Activated CD8-positive, alpha-beta memory T cell treated with anti-CD3 and anti-CD28 coated beads for 24 hours (primary cell): ENCODE data around the gene TRAF5.
"Not testable (repeated sequence)": the region's sequence is repeated elsewhere in the genome, so short reads cannot be mapped to it uniquely, and the experiment has no call there.

ENCODE experiments used
- DNase-seq: peaks from one replicate; pipeline ENCODE4 v3.0.0-alpha.2; 2020

The TRAF5 gene

DNA sequence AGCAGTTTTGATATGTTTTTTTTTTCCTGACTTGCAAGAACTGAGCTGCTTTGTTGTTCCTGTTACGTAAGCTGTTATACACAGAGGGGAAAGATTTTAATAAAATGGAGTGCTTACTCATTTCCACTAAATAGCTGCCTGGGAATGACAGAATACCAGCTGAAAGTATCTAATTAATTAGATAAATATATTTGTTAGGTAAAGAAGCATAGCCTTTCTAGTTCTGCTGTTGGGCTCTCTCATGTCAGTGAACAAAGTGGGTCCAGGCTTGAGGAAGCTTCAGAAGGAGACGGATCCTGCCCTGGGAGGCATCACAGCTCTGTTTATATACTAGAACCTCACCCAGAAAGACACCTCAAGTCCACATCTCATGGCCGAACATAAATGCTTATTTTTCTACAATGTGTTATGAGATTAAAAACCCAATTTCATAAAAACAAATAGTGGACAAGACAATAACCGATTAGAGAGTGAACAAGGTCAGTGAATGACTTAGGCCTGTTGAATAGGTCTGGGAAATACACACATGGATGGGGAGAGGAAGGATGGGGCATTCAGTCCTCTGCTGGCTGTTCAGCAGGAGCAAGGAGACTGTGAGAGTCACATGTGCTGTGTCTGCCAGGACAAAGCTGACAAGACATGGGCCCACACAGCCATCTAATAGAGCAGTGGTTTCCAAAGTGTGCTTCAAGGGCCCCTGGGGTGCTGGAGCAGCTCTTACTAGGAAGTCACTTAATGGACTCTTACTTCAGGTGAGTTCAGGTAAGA lies 20.6 kb downstream of the TRAF5 start:
- DNase-seq = no peak

DNA sequence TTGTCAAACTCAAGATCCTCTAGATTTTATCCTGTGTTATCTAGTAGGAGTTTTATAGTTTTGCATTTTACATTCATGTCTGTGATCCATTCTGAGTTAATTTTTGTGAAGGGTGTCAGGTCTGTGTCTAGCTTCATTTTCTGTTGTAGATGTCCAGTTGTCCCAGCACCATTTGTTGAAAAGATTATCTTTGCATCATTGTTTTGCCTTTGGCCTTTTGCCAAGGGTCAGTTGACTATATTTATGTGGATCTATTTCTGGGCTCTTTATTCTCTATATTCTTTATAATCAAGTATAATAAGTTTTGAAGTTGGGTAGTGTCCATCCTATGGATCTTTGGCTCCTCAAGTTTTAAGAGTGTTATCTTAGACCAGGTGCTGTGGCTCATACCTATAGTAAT lies 21.9 kb downstream of the TRAF5 start:
- no peak for DNase-seq

DNA sequence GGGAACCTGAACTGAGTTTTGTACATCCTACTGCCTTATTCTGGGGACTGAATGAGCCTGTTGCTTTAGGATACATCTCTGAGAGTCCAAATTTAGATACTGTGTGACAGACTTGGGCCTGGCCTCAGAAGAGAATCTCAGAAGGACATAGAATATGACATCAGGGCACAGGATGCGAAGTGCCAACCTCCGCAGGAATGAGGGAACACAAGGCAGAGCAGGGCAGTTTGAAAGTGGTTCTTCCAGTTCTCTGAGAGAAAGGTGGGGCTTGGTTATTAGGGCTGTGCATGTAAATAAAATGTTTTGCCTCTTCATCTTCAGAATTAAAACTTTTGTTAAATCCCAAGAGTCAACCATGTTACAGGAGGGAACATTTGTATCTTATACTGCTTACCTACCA lies 23.1 kb downstream of the TRAF5 start:
- DNase-seq = no peak

DNA sequence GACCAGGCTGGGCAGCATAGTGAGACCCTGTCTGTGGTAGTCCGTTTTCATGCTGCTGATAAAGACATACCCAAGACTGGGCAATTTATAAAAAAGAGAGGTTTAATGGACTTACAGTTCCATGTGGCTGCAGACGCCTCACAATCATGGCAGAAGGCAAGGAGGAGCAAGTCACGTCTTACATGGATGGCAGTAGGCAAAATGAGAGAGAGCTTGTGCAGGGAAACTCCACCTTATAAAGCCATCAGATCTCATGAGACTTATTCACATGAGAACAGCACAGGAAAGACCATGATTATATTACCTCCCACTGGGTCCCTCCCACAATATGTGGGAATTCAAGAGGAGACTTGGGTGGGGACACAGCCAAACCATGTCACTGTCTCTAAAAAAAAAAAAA lies 25.4 kb downstream of the TRAF5 start:
- DNase-seq = not testable (repeated sequence)

DNA sequence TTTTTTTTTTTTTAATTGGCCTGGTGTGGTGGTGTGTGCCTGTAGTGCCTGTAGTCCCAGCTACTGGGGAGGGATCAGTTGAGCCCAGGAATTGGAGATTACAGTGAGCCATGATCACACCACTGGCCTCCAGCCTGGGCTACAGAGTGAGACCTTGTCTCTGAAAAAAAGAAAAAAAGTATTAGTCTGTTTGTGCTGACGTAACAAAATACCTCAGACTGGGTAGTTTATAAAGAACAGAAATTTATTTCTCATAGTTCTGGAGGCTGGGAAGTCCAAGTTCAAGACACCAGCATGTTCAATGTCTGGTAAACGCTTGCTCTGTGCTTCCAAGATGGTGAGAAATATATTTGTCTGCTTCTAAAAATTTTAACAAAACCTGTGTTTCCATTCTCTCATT lies 25.8 kb downstream of the TRAF5 start:
- no peak for DNase-seq

DNA sequence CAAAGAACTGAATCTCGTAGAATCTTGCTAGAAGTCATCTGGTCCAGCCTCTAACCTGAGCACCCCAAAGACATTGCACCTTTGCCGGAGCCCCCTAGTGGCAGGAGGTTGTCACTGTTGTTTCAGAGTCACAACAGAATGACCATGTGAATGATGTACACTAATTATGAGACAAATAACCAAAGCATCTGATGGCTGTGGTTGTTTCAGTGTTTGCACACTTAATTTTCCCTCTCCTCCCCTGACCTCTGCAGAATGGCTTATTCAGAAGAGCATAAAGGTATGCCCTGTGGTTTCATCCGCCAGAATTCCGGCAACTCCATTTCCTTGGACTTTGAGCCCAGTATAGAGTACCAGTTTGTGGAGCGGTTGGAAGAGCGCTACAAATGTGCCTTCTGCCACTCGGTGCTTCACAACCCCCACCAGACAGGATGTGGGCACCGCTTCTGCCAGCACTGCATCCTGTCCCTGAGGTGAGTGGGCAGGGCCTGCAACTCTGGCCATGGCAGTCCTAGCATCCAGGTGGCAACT lies 26.4 kb downstream of the TRAF5 start:
- DNase-seq = peak; percentile 79

DNA sequence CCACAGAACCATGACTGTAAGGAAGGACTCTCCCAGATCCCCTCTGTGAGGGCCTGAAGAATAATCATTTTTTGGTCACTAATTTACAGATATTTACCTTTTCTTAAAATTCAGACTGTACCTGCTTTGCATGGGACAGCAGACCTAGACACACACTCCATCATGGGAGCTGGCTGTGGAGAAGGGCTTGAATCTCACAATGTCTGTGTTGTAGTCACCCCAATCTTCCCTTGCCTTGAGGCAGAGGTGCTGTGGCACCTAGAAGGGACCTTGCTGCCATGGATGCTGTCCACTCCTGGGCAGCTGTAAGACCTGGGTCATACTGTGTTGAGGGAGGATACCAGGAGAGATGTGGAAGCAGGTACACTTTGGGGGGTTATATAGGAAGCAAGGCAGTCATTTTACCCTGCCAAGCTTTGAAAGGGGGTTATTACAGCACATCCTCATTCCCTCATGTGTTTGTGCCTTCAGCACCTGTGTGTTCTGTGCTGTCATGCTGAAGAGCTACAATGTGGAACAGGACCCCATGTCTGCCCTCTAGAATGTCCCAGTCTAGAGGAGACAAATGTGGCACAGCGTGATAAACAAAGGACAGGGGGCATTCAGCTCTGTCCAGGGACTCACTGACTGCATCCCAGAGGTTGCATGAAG lies 27.1 kb downstream of the TRAF5 start:
- no peak for DNase-seq

- DNase-seq = no peak
These were observed 29.2 kb downstream of the TRAF5 start for GRCh38 chr1:211355873-211356272.

DNA sequence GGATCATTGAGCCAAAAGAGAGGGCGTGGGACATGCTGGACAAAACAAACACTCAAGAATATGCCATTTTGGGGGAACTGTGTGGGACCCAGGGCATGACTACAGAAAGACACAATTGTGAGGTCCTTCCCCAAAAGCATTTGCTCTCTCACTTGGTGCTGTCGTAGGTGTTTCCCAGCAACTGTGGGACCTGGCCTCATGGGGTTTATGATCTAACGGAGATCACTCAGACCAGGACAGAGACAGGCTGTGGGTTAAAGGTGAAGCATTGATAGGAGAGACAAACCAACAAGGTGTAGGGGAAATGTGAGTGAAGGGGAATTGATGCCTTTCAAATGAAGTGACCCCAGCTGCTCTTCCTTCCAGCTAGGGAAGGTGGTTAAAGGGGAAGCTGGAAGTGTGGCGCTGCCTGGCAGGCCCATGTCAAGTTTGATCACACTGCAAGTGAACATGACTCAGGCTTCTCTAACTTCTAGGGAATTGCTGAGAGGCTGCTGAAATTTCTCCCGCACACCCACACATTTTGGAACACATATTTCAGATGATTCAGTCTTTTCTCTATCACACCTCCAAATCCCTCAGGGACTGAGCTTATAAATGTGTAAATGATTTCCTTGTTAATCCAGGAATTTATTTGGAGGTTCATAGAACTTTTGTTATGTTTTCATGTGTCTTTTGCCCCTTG lies 30.2 kb downstream of the TRAF5 start:
- no peak for DNase-seq

- no peak for DNase-seq
These were observed 32.1 kb downstream of the TRAF5 start for GRCh38 chr1:211358685-211359084.

DNA sequence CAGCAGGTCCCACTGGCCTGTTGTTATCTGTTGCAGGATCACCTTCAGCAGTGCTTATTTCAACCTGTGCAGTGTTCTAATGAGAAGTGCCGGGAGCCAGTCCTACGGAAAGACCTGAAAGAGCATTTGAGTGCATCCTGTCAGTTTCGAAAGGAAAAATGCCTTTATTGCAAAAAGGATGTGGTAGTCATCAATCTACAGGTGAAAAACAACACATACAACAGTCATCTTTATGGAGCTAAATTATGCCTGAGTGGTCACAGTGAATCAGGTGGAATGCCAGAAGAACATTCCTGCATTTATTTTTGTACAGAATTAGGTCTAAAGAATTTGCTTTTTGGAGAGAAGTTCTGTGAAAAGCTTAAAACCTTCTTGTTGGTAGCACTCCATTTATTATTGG lies 33.2 kb downstream of the TRAF5 start:
- no peak for DNase-seq

DNA sequence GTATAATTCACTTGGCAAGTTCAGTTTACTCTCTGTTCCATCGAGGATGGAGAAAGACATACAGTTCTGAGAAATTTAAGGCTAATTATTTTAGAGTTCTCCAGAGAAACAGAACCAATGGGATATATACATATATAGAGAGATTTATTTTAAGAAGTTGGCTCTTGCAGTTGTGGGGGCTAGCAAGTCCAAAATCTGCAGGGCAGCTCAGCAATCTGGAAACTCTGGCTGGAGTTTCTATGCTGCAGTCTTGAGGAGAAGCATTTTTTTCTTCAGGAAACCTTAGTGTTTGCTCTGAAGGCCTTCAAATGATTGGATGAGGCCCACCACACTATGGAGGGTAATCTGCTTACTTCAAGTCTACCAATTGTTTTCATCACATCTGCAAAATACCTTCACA lies 34.6 kb downstream of the TRAF5 start:
- DNase-seq = no peak

GRCh38 chr1:211369640-211370039 lies 43.0 kb downstream of the TRAF5 start:
- no peak for DNase-seq

DNA sequence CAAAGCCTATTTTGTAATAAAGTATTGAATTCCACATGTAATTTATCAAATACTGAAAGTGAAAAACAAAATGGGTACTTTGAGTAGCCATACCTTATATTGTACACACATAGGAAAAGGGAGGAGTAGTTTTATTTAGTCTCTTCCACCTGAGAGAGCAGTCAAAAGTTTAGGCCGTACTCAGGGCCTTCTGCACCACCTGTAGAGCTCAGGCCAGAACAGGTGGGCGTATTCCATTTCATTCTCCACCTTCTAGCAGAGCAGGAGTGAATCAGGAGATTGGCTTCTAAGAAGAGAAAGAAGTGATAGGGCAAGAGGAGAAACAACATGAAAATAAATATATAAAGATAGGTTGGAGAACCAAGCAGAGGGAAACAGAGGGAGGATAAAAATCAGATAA lies 44.0 kb downstream of the TRAF5 start:
- DNase-seq = no peak

GRCh38 chr1:211371406-211372105 lies 44.9 kb downstream of the TRAF5 start:
- DNase-seq = no peak

GRCh38 chr1:211372463-211372862 lies 45.8 kb downstream of the TRAF5 start:
- DNase-seq = no peak

DNA sequence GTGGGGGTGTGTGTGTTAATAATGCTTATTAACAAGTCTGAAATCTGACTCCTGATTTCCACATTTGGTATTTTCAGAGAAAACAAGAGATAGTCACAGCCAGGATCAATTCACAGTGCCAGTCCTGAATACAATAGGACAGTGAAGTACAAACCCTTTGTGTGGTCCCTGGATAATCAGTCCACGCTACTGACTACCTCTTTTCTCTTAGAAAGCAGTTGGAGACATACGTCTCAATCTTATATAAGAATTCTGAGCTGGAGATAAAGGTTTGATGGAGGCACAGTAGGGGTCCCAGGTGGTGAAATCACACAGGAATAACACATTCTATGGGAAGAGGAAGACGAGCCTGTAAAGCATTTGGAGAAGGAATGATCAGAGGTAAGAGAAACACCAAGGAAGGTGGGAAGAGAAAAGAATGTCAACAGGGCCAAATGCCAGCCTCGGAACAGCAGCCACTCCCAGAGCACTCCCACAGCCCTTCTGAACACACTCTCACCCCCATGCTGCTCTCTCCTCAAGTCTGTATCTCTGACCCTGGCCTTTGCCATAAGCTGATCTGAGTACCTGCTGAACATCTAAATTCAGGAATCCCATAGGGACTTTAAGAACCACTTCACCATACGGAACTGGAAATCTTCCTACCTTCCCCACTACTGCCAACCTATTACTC lies 48.6 kb downstream of the TRAF5 start:
- DNase-seq = no peak

GRCh38 chr1:211375949-211376348 lies 49.3 kb downstream of the TRAF5 start:
- no peak for DNase-seq

GRCh38 chr1:211376807-211377470 lies 50.3 kb downstream of the TRAF5 start:
- no peak for DNase-seq

- DNase-seq = no peak
These were observed 51.2 kb downstream of the TRAF5 start for GRCh38 chr1:211377539-211378450.

DNA sequence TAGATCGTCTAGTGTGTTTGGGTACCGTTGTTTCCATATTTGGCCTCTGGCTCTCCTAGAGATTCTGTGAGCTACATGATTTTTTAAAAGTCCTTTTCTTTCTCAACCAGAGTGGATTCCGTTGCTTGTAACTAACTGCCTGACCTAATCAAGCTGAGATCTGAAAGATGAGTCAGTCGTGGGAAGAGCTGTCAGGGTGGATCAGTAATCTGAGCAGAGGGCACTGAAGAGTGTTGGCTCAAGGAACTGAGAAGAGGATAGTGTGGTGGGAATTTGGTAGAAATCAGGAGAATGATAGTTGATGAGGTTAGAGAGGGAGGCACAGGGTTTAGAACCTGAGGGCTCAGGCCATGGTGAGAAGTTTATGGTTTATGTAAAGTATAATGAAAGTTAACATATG lies 52.2 kb downstream of the TRAF5 start:
- DNase-seq = no peak
